ENCODE results near the gene DYNC2LI1.

DNA sequence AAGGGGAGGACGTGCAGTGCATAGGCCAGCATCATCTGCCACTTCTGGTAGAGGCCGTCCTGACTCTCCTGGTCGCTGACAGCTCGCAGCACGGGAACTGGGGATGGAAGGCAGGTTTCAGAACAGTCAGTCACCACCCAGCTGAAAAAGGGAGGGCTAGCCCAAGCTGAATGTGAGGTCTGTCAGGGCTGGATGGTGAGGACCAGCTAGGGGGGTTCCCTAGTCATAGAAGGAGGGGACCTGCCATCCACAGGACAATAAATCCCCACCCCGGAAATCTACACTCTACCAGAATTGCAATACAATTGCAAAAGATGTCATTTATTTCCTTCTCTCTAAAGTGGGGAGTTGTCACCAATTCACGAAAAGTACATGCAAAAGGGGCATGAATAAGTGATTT lies 49.0 kb downstream of the DYNC2LI1 start:
- TF ChIP-seq CTCF (IDR thresholded peaks at IDR 0.05) (no peak), POLR2A (IDR thresholded peaks at IDR 0.05) (no peak)

Measured in tibial nerve (tissue), 3 donors.